GM03348 (cell line): ENCODE results near the gene PAX7.
"Not testable (repeated sequence)": the region's sequence is repeated elsewhere in the genome, so short reads cannot be mapped to it uniquely, and the experiment has no call there.

Source experiments
- DNase-seq: peaks from one replicate; pipeline ENCODE4 v3.0.0; 2012; ENCODE audit warnings: low spot score

PAX7 gene

DNA sequence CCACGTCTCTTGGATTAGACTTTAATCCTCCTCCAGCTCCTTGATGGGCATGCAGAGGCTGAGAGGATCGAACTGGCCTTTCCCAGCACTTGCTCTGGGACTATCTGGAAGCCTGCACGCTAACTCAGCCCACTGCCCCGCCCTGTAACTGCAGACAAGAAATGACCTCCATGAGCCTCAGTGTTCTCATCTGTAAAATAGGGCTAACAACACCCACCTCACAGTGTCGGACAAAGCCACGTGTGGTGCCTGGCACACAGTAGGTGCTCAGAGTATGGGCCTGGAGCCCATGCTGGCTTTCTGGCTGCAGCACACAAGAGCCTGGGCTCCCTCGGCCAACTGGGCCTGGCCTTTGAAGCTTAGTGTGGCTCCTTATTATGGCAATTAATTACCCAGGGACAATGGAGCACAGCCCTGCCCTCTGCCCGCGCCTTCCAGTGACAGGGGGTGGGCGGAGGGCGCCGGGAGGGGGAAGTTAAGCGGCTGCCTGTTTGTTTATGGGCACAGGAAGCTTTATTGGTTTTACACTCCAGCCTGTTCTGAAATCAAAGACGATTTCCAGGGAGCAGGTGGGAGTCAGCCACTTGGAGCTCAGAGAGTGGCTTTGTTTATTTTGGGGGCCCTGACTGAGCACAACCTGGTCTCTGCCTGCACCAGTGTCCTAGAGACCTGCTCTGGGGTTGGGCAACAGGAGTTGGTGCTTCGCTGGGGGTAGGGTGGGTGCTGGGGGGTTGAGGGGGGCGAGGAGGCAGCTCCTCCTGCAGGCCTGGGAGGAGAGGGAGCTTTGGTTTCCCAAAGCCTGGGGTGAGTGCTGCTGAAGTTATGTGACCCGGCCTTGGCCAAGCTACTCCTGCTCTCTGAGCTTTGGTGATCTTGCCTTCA lies 31.0 kb downstream of the PAX7 start:
- no peak for DNase-seq

- DNase-seq, result no peak
Measured at GRCh38 chr1:18662286-18662639, 31.6 kb downstream of the PAX7 start.

DNA sequence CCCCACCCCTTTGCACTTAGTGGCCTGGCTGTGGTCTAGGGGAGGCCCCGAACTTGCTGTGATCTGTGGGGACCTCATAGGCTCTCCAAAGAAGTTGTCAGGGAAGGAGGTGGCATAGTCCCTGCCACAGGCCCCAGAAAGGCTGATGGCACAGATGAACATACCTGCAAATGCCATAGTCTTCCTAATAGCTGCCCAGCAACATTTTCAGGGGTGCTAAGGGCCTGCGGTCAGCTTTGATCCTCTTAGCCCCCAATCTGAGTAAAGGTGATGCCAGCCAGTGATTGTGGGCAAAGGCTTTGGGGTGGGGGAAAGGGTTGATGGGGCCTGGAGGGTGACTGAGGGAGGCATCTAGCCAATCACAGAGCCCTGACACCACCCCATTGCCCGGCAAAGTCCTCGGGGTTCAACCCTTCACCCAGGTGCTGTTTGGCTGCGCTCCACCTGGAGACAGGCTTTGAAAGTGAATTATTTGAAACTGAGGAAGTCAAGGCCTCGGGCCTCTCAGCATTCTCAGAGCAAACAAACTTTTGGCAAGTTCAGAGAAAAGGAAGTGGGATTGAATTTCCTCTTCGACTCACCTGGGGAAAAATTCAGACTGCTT lies 35.8 kb downstream of the PAX7 start:
- DNase-seq, result no peak

- DNase-seq, result no peak
Measured at GRCh38 chr1:18667333-18667732, 36.7 kb downstream of the PAX7 start.

DNA sequence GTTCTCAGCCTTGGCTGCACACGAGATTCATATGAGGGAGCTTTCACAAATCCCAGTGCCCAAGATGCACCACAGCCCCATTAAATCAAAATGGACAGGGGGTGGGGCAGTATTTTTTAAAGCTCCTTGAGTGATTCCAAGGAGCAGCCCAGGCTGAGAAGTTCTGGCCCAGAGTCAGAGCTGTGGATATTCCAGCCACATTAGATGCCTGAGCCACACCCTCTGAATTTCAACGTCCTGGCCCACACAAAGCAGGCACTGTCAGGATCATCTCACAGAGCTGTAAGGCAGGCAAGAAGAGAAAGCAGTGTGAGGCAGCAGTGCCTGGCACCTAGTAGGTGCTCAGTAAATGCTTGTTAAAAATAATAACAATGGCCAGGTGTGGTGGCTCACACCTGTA lies 37.4 kb downstream of the PAX7 start:
- no peak for DNase-seq

DNA sequence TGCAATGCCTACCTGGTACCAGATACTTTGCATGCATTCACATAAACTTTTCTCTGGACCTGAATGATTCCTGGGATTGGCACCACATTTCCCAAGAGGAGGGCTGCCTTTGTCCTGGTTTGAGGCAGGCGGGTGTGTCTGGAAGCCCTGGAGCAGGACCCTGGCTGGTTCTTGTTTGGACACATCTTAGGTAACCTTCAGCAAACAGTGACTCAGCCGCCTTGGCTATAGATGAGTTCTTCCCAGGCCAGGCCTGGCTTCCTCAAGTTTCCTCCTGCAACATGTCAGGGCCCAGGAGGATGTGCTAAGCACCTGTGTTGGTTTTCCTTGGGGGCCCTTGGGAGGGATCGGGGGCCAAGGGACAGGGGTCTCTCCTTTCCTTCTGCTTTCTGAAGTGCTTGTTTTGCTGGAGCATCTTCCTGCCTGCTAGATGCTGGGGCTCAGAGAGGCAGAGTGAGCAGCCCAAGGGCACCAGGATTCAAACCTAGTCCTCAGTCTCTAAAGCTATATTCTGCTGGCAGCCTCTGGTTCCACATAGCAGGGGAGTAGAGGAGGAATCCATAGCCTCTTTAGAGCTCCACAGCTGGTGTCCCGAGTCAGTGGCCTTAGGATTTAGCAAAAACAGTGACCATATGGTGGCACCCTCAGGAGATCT lies 38.2 kb downstream of the PAX7 start:
- DNase-seq, result no peak

DNA sequence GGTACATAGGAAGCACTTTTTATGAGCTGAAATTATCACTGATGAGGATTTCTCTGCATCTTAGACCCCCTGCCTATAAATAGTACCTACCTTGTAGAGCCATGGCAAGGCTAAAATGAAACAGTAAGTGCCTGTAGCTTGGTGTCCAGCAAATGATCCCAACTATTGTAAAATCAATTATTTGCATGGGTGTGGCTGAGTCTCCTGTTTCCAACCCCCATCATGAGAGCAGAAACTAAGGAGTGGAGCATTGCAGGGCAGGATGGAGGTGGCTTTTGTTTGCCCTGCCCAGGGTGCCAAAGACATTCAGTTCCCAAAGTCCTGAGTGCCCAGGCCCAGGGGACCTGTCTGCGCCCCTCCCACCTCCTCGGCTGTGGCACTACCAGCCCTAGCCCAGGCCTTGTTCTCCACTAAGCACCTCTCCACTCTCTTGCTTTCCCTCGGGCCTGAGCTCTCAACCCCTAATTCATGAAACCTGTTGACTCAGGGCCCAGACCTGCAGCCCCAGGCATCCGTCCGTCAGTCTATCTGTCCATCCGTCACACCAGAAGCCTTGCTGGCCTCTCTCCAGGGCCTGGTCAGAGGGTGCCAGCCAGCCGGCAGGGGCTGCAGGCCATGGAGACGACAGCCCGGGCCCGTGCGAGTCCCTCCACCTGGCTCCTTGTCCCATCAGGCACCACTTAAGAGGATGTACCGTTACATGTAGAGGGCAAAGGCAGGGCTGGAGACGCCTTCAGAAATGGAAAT lies 39.6 kb downstream of the PAX7 start:
- no peak for DNase-seq

DNA sequence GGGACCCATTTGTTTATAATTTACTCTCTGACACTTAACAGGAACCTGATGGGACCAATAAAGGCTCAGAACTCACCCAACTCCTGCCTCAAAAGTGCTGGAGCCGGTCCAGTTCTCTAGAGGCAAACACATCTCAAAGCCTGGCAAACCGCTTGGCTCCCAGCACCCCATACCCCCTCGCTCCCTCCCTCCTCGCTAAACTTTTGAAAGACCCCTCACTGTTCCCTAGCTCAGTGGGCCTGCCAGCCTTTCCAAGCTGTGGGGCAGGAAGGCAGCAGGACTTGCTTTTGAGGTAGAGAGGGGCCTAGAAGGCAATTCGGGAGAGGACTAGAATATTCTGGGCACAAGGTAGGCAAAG lies 40.2 kb downstream of the PAX7 start:
- DNase-seq, result no peak

DNA sequence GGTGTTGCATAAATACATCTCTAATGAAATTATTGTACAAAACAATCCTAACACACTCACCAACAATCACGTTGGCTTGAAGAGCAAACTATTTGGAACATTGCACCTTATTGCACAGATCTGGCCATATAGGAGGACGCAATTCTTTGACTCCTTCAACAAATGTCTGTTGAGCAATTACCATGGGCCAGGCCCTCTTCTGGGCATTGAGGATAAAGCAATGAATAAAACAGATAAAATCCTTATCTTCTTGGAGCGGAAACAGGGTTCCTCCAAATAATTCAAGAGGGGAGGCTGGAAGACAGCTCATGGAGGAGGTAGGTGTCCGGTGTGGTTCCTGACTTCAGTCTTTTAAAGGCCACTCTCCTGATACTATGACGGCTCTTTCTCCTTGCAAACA lies 43.3 kb downstream of the PAX7 start:
- no peak for DNase-seq

- DNase-seq, result no peak
Measured at GRCh38 chr1:18676332-18676781, 45.7 kb downstream of the PAX7 start.

- DNase-seq, result peak; percentile 72
Measured at GRCh38 chr1:18681423-18681835, 50.8 kb downstream of the PAX7 start.

GRCh38 chr1:18682375-18682774 lies 51.7 kb downstream of the PAX7 start:
- no peak for DNase-seq

- DNase-seq, result no peak
Measured at GRCh38 chr1:18684303-18684702, 53.7 kb downstream of the PAX7 start.

- no peak for DNase-seq
Measured at GRCh38 chr1:18686540-18686939, 55.9 kb downstream of the PAX7 start.

- DNase-seq, result no peak
Measured at GRCh38 chr1:18687273-18687672, 56.6 kb downstream of the PAX7 start.

GRCh38 chr1:18691648-18692047 lies 61.0 kb downstream of the PAX7 start:
- no peak for DNase-seq

GRCh38 chr1:18693256-18694098 lies 62.8 kb downstream of the PAX7 start:
- no peak for DNase-seq

- DNase-seq, result not testable (repeated sequence)
Measured at GRCh38 chr1:18694289-18694688, 63.6 kb downstream of the PAX7 start.

GRCh38 chr1:18697541-18697940 lies 66.9 kb downstream of the PAX7 start:
- no peak for DNase-seq

DNA sequence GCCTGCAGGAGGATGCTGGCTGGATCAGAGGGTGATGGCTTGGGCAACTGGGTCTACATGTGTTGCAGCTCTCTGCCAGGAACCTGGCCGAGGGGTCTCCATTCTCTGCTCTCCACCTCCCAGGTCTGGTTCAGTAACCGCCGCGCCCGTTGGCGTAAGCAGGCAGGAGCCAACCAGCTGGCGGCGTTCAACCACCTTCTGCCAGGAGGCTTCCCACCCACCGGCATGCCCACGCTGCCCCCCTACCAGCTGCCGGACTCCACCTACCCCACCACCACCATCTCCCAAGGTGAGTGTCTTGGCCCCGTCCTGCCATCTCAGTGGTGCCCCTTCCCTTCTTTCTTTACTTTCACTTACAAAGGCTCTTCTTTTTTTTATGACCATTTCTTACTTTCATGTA lies 69.9 kb downstream of the PAX7 start:
- no peak for DNase-seq

DNA sequence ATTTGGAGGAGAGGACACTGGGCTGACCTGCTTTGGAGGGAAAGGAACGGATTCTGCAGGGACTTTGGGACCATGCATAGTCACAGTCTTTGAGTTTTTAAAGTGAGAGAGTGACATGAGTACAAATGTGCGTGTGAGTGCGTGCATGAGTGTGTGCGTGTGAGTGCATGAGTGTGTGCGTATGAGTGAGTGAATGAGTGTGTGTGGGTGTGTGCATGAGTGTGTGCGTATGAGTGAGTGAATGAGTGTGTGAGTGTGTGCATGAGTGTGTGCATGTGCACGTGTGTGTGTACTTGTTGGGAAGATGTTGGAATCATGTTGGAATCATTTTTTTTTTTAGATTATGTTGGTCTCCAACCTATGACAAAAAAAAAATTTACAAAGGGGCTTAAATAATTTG lies 70.5 kb downstream of the PAX7 start:
- no peak for DNase-seq
